Measurements from ENCODE around the gene KCNK4.
"Not testable (repeated sequence)": the region's sequence is repeated elsewhere in the genome, so short reads cannot be mapped to it uniquely, and the experiment has no call there.

Gene KCNK4

DNA sequence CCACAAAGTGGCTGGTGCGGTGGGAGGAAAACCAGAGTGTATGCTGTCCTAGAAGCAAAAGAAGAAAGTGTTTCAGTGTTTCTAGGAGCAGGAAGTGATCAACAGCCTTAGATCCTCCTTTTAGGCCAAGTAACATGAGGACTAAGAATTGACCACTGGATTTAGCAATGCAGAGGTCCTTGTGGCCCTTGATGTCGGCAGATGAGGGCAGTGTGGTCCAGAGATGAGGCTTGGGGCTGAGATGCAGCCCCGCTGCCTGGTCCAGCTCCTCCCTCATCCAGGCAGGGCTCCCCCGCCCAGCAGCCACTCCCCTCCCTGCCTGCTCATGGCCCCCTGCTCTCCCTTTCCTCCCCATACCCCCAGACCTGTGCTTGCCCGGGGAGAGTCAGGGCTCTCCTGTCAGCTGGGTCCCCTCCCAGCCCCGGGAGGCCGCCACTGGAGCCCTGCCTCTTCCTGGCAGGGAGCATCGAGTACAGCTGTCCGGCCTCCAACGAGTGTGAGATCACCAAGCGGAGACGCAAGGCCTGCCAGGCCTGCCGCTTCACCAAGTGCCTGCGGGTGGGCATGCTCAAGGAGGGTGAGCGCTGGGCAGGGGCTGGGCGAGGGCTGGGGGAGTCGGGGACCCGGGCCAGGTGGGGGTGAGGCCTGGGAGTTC is 22.5 kb downstream of the KCNK4 start:
- H3K4me3 ChIP-seq (ENCODE audit: low read depth, low read length): no peak overlapping the region
- TF ChIP-seq, protein P1, sequence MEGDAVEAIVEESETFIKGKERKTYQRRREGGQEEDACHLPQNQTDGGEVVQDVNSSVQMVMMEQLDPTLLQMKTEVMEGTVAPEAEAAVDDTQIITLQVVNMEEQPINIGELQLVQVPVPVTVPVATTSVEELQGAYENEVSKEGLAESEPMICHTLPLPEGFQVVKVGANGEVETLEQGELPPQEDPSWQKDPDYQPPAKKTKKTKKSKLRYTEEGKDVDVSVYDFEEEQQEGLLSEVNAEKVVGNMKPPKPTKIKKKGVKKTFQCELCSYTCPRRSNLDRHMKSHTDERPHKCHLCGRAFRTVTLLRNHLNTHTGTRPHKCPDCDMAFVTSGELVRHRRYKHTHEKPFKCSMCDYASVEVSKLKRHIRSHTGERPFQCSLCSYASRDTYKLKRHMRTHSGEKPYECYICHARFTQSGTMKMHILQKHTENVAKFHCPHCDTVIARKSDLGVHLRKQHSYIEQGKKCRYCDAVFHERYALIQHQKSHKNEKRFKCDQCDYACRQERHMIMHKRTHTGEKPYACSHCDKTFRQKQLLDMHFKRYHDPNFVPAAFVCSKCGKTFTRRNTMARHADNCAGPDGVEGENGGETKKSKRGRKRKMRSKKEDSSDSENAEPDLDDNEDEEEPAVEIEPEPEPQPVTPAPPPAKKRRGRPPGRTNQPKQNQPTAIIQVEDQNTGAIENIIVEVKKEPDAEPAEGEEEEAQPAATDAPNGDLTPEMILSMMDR (IDR thresholded peaks at IDR 0.05; ENCODE audit: control insufficient read depth, extremely low read depth, insufficient read depth): no peak
- DNase-seq (ENCODE audit: low read depth): no peak

DNA sequence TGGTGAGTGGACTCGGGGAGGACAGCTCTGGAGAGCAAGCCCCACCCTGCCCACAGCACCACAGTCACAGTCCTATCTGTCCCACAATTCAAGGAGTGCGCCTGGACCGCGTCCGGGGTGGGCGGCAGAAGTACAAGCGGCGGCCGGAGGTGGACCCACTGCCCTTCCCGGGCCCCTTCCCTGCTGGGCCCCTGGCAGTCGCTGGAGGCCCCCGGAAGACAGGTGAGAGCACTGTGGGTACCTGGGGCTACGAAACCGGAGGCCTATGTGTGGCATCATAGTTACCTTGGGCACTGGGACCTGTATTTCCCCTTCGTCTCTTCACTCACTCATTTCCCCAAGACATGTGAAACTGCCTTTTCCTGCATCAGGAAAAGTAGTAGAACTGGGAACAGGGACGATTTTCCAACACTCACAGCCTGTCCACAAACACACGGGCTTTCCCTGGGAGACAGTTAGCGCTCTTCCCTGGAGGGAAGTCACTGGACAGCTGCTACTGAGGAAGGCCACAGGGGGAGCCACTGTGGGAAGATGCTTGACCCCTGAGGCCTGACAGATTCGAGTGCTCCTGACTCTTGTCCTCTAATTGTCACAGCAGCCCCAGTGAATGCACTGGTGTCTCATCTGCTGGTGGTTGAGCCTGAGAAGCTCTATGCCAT is 23.2 kb downstream of the KCNK4 start:
- no peak overlapping the region for H3K4me3 ChIP-seq (ENCODE audit: low read depth, low read length)
- TF ChIP-seq, protein P1 (IDR thresholded peaks at IDR 0.05; ENCODE audit: control insufficient read depth, extremely low read depth, insufficient read depth): 0 out of 2 replicates have a peak, but pooled peaks have one; percentile 15
- no peak for DNase-seq (ENCODE audit: low read depth)

DNA sequence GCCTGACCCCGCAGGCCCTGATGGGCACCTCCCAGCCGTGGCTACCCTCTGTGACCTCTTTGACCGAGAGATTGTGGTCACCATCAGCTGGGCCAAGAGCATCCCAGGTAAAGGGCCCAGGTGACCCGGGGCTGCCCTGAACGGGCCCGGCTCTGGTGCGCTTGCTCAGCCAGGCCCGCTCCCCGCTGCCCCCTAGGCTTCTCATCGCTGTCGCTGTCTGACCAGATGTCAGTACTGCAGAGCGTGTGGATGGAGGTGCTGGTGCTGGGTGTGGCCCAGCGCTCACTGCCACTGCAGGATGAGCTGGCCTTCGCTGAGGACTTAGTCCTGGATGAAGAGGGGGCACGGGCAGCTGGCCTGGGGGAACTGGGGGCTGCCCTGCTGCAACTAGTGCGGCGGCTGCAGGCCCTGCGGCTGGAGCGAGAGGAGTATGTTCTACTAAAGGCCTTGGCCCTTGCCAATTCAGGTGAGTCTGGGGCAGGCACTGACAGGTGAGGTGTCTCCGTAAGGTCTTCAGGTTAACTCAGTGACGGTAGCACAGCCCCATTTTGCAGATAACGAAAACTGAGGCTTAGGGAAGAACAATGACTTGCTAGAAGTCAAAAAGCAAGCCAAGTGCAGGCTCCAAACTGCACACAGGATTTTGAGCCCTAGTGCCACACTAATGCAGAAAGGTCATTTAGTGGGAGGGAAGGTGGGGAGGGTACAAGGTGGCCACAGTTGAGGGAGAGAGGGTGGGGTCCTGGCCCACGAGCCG is 23.9 kb downstream of the KCNK4 start:
- TF ChIP-seq, protein P1 (IDR thresholded peaks at IDR 0.05; ENCODE audit: control insufficient read depth, extremely low read depth, insufficient read depth): peak; percentile 10; the same call in 1 of the 2 replicates
- no peak overlapping the region for H3K4me3 ChIP-seq (ENCODE audit: low read depth, low read length)
- no peak for DNase-seq (ENCODE audit: low read depth)

DNA sequence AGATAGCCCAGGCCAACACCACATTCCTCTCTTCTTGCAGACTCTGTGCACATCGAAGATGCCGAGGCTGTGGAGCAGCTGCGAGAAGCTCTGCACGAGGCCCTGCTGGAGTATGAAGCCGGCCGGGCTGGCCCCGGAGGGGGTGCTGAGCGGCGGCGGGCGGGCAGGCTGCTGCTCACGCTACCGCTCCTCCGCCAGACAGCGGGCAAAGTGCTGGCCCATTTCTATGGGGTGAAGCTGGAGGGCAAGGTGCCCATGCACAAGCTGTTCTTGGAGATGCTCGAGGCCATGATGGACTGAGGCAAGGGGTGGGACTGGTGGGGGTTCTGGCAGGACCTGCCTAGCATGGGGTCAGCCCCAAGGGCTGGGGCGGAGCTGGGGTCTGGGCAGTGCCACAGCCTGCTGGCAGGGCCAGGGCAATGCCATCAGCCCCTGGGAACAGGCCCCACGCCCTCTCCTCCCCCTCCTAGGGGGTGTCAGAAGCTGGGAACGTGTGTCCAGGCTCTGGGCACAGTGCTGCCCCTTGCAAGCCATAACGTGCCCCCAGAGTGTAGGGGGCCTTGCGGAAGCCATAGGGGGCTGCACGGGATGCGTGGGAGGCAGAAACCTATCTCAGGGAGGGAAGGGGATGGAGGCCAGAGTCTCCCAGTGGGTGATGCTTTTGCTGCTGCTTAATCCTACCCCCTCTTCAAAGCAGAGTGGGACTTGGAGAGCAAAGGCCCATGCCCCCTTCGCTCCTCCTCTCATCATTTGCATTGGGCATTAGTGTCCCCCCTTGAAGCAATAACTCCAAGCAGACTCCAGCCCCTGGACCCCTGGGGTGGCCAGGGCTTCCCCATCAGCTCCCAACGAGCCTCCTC is 24.8 kb downstream of the KCNK4 start:
- not testable (repeated sequence) for DNase-seq (ENCODE audit: low read depth)
- peak overlapping the region; percentile 83 for H3K4me3 ChIP-seq (ENCODE audit: low read depth, low read length)

DNA sequence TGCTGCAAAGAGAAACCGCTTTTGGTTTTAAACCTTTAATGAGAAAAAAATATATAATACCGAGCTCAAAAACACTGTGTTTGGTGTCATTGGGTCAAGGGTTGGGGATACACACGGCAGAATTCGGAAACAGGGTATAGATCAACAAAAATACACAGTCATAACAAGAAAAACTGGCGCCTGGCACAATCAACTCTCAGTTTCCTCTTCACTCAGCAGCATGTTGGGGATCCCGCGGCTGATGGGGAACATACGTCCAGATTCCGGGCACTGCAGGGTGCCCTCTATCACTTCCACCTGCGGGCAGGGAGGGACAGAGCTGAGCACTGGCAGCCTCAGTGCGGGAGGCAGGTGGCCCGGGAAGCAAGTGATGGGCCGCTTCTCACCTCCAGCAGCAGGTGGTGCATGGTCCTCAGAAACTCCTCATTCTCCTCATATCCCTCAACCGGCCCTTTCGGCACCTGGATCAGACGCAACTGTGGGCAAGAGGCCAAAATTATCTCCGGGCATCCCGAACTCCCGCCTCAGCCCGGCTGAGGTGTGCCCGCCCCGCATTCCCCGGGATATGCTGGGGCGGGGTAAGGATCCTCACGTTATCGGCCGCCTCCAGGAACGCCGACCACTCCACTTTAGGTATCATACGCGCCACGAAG is 25.7 kb downstream of the KCNK4 start:
- peak overlapping the region; percentile 83 for H3K4me3 ChIP-seq (ENCODE audit: low read depth, low read length)
- DNase-seq (ENCODE audit: low read depth): peak; percentile 41
- TF ChIP-seq, protein P1 (IDR thresholded peaks at IDR 0.05; ENCODE audit: control insufficient read depth, extremely low read depth, insufficient read depth): peak; percentile 29; the same call in 1 of the 2 replicates

DNA sequence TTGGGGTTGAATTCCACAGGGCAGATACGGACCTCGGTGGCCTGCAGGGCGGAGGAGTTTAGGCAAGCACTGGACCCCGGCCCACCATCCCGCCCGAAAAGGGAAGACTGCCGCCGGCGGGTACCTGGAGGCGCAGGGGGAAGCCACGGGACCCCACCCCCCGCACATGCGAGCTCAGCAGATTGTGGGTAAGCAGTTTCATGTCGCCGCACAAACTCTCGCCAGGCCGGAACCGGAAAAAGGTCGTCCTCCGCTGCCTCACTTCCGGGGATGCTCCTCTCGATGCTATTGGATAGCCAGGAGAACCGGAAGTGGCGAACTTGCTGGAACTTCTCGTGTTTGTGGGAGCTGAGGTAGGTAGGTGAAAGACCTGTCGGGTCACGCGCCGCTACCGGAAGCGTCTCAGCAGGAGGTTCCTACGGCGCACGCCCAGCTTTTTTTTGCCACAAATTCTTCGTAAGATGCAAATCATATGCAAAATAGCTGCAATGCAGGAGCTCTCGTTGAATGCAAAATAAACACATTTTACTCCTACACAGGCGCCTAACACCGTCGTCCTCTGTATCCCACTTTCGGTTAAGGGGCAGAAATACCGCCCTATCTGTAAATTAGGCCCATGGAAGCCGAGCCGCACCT is 26.3 kb downstream of the KCNK4 start, which contains the start of gene TRMT112:
Gene TRMT112, minus strand, starts transcription at position 235 of the 636 bp plus-strand sequence. Its CDS starts 33 bp downstream, at position 202.
- H3K4me3 ChIP-seq (ENCODE audit: low read depth, low read length): peak within 1 kb of the TSS; percentile 83
- TF ChIP-seq, protein P1 (IDR thresholded peaks at IDR 0.05; ENCODE audit: control insufficient read depth, extremely low read depth, insufficient read depth): no peak
- DNase-seq (ENCODE audit: low read depth): peak; percentile 99

All from LNCaP clone FGC (cell line).